Activated CD8-positive, alpha-beta memory T cell treated with anti-CD3 and anti-CD28 coated beads, Interleukin-2, amount 50 U/mL, for 4 hours (primary cell): ENCODE measurements around the gene DPCD.

Experiments used
- DNase-seq: peaks from one replicate; pipeline ENCODE4 v3.0.0-alpha.2; 2020

Gene DPCD

GRCh38 chr10:101567165-101568006 is 20.7 kb upstream of the DPCD start:
- no peak for DNase-seq

GRCh38 chr10:101568054-101568745 is 19.9 kb upstream of the DPCD start:
- DNase-seq: no peak

GRCh38 chr10:101569323-101569621 is 18.8 kb upstream of the DPCD start:
- no peak for DNase-seq

GRCh38 chr10:101569622-101570427 is 18.3 kb upstream of the DPCD start:
- peak; percentile 85 for DNase-seq

- DNase-seq: no peak
Measured at GRCh38 chr10:101570428-101571270, 17.5 kb upstream of the DPCD start.

- no peak for DNase-seq
Measured at GRCh38 chr10:101571271-101571925, 16.7 kb upstream of the DPCD start.

- DNase-seq: no peak
Measured at GRCh38 chr10:101572126-101572525, 16.0 kb upstream of the DPCD start.

GRCh38 chr10:101572785-101573184 is 15.3 kb upstream of the DPCD start:
- DNase-seq: no peak

GRCh38 chr10:101573885-101574753 is 14.0 kb upstream of the DPCD start:
- DNase-seq: no peak

- DNase-seq: no peak
Measured at GRCh38 chr10:101575091-101575490, 13.0 kb upstream of the DPCD start.

- no peak for DNase-seq
Measured at GRCh38 chr10:101575580-101576210, 12.4 kb upstream of the DPCD start.

- no peak for DNase-seq
Measured at GRCh38 chr10:101576211-101576863, 11.8 kb upstream of the DPCD start.

GRCh38 chr10:101577121-101577871 is 10.8 kb upstream of the DPCD start:
- no peak for DNase-seq

GRCh38 chr10:101578192-101578591 is 9.9 kb upstream of the DPCD start:
- no peak for DNase-seq

GRCh38 chr10:101578803-101579515 is 9.2 kb upstream of the DPCD start:
- no peak for DNase-seq

- DNase-seq: no peak
Measured at GRCh38 chr10:101579516-101579870, 8.6 kb upstream of the DPCD start.

- DNase-seq: no peak
Measured at GRCh38 chr10:101580486-101581399, 7.4 kb upstream of the DPCD start.

GRCh38 chr10:101585841-101586240 is 2.3 kb upstream of the DPCD start:
- DNase-seq: no peak
